Caki2 (cell line): ENCODE results near the gene ARL6IP5. TPM values are rescaled to one million over a fixed set of nuclear protein-coding genes. Genes with fewer than 3 reads are reported as not detected.
A peak's percentile ranks its signal among the peaks of the same experiment; 100 is the strongest.

ENCODE experiments used
- DNase-seq: peaks from one replicate; pipeline ENCODE4 v3.0.0-alpha.2; 2015; ENCODE audit warnings: low read depth
- in situ Hi-C: cut with HindIII; loops from 2 replicates; pipeline ENCODE4 v1.10.0; 2016; ENCODE audit warnings: low sequenced_read_pairs, low pct_unique_long_range_greater_than_20kb, mixed read lengths
- total RNA-seq: library from RNA; depleted of rRNA; stranded (reverse); fragments of >200 nt; shearing (Covaris generic); gene quantifications from 2 replicates; pipeline ENCODE4 v1.2.3, GENCODE V29; 2014; ENCODE audit warnings: low replicate concordance

Gene ARL6IP5
- total RNA-seq, 1 experiment from 2014 or later = 77.1 TPM

DNA sequence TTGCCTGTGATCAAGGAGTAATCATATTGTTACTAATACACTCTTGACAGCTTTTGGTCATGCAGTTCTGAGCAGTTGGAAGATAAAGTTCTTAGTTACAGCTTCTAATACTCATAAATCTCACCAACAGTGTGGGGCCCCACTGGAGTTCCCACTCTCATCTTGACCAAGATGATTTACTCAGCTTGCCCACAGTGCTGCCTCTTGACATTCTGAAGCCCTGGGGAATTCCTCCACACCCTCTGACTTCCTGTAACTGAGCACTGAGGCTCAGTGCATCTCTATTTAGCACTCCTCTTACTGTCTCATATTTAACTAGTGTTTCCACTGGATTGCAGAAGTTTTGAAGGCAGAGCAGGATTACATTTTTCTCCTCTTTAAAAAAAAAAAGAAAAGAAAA lies 1.9 kb upstream of the ARL6IP5 start:
- in situ Hi-C loops = no loop called here
- DNase-seq = peak; percentile 38

DNA sequence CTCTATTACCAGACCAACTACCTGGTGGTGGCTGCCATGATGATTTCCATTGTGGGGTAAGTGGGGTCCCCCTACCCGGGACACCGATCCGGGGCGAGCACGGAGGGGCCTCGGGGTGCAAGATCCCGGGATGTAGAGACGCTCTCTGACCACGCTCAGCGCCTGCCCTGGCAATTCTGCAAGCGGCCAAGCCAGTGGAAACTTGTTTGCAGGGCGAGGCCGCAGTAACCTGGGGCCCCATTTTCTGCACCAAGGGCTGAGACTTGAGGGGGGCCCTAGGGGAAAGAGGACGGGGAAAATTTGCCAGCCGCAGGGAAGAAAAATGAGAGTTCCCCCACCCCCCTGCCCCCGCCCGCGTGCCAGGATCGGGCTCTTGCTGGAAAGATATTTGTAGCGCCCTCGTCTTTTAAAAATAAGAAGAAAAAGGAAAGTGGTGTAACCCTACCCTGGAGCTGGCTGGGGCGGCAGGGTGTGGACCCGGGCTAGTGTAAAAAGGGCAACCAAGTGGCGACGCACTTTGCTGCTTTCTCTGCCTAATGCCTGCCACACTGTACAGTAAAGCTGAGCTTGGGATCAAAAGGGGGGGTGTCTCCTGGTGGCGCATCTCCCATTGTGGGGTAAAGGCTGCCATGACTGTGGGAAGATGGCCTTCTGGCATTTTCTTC lies 563 bp downstream of the ARL6IP5 start:
- DNase-seq = peak; percentile 40
- in situ Hi-C loops = no loop called here

DNA sequence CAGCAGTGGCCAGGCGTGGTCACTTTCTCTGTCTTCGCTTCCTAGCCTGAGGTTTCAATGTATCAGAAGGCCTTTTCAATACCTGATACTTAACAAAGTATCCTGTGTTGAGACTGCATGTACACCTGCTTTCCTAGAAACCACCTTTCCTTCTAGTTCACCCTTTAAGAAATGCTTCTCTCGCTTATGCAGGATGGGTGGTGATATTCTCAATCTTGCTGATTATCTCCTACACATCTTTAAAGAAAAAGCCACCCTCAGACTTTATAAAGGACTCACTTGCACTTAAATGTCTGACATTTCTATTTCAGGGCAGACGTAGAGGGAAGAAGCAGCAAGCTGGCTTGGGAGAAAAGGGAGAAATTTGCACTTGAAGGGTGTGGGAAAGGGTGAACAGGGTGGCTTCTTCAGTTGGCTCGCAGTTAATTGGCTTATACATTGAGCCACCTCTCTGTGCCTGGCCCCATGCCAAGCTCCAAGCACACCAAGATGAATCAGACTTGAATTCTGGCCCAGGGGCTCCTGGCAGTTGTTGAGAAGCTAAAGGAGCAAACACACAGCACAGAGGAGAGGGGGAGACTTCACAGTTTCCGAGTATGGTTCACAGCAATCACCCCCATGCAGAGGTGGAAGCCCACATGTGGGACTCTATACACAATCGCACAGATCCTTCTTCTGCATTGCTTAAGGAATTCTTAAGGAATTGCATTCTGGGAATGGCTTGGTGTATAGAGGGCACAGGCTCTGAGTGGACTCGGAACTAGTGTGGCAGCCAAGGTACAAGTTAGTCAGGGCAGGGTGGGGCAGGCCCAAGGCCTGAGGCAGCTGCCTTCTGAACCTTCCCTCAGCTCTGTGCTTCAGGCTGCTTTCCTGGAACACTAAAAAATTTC lies 1.3 kb downstream of the ARL6IP5 start:
- peak; percentile 89 for DNase-seq
- in situ Hi-C loops = no loop called here

DNA sequence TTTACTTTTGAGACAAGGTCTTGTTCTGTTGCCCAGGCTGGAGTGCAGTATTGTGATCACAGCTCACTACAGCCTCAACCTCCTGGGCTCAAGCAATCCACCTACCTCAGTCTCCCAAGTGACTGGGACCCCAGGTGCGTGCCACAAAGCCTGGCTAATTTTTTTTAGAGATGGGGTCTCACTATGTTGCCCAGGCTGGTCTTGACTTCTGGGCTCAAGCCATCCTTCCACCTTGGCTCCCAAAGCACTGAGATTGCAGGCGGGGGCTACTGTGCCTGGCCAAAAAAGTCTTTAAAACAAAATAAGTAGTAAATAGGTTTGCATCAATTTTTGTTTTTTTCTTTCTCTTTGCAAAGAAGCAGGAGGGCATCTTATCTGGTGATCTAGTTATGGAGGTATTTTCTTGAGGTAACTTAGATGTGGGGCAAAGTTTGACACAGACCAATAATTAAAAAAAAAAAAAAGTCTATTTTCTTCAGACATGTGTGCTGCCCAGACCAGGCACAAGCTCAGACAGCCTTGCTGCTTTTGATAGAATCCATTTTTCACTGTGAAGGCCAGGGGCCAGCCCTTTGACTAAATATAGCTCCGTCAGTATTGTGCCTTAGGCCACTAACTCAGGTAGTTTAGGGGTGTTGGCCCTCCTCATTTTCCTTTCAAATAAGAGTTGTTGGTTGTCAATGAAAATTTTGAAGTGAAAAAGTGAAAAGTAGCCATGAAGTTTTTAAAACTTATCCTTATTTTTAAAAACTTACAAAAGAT lies 2.5 kb downstream of the ARL6IP5 start:
- in situ Hi-C loops = no loop called here
- DNase-seq = no peak

DNA sequence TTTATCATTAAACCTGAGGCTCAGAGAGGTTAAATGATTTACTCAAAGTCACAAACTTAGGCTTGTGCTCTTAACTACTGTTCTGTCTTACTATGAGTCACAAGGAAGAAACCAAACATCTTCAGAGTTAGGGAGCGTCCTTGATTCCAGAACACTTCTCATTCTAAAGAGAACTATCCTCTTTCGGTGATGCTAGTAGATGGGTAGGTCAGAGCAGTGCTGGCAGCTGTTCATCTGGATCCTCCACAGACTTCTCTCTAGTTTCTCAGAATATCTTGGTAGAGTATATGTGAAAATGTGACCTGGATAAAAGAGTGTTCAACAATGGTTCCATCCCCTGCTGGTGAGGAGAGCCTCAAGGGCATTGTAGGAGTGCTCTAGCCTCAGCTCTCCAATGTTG lies 3.3 kb downstream of the ARL6IP5 start:
- in situ Hi-C loops = no loop called here
- peak; percentile 43 for DNase-seq

DNA sequence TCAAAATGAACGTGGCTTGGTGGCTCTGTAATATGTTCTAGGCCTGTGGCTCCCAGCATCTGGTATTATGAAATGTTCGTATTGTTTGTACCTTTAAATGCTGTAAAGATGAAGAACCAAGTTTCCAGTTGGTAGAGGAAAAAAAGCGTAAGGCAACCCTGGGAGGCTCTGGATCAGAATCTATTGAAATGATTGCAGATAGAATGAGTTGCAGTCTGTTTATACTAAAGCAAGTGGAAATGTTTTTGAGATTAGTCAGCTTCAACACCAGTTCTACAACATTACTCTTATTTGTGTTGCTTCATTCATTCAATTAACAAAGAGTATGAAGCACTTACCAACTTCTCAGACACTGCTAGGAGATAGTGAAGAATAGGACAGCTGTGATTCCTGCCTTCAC lies 5.3 kb downstream of the ARL6IP5 start:
- in situ Hi-C loops = no loop called here
- peak; percentile 38 for DNase-seq

DNA sequence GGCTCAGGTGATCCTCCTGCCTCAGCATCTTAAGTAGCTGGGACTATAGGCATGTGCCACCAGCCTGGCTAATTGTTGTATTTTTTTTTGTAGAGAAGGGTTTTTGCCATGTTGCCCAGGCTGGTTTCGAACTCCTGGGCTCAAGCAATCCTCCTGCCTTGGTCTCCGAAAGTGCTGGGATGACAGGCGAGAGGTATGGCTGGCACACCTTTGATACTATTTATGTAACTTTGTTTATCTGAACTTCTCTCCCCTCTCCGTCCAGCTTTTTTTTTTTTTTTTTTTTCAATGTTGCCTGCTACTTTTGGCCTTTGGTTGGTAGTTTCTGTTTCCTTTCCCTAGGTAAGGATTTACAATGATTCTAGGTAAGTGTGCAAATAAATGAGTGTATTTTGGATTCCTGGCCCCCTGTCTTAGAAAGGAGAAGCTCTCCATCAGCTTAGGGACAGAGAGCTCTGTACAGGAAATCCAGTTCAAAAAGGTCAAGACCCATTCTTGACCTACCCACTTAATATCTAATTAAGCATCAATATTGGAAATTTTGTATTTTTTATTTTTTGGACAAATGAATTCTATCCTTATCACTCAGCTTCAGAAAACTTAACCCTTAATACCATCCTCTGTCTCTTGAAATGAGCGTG lies 6.8 kb downstream of the ARL6IP5 start:
- in situ Hi-C loops = no loop called here
- DNase-seq = no peak

DNA sequence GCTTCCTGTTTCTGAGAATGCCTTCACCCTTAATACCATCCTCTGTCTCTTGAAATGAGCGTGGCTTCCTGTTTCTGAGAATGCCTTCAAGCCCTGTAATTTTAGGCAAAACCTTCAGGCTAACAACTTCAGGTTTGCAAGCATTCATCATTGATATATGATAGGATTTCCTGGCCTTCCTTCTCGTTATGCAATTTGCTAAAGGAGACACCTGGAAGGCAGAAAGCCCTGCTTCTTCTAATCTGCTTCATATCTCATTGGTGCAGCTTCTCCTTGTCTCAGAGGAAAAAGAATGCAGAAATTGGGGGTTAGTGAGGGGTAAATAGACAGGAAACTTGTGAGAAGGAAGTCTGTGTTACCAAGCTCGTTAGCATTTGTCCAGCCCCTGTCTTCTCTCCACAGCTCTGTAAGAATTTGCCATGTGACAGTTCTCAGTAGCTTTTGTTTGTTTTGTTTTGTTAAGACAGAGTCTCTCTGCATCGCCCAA lies 7.3 kb downstream of the ARL6IP5 start:
- DNase-seq = peak; percentile 24
- in situ Hi-C loops = no loop called here

DNA sequence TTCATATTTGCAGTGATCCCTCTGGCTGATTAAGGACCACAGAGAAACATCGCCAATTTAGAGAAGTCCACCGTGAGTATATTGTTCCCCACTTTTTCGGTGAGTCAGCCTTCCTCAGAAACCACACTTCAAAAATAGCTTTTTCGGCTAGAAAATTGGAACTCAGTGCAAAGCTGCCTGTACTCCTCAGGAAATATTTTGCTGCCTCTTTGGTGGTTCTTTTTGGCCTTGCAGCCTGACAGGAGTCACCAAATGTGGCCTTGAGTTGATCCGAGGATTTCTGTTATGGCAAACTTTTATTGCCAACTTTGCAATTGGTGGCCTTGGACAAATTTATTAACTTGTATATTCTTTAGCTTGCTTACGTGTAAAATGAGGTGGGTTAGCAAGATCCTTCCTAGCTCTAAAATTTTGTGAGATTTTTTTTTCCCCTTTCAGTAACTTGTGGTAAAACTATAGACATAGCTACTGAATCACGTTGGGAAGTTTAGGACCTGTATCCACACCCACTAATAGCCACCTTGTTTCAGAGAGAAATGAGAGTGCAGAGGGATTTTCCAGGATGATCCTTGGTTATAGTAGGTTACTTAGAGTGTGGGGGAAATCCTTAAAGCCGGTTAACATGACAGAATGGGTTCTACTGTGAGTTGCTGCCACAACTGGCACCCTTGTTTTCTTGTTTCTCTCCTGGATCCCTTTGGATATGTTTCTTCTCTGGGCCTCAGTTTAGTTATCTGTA lies 9.9 kb downstream of the ARL6IP5 start:
- in situ Hi-C loops = no loop called here
- no peak for DNase-seq

DNA sequence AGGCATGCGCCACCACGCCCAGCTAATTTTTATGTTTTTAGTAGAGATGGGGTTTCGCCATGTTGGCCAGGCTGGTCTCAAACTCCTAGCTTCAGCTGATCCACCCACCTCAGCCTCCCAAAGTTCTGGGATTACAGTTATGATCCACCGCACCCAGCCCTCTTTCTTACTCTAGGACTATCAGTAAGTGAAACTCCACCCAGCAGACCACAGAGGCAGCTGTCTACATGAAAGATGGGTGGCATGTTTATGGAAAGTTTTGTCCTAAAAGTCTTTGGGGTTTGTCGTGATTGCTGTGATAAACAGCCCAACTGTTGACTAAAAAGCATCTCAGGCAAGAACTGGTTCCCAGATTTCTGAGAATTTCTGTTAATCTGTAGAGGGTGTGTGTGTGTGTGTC lies 10.9 kb downstream of the ARL6IP5 start:
- DNase-seq = no peak
- in situ Hi-C loops = no loop called here

DNA sequence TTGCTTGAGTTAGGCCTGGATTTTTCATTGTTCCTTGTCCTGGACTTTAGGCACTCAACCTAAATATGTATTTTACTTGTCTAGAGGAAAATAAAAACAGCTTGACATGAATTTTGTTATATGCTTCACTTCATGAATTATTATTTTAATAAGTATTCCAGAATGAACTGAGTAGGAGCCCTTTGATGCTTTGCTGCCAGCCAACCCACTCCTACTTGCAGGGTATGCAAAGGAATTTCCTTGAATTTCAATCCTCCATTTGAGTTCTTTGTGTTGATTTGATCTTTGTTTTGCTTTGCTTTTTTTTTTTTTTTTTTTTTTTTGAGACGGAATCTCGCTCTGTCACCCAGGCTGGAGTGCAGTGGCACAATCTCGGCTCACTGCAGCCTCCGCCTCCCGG lies 11.6 kb downstream of the ARL6IP5 start:
- in situ Hi-C loops = no loop called here
- no peak for DNase-seq

DNA sequence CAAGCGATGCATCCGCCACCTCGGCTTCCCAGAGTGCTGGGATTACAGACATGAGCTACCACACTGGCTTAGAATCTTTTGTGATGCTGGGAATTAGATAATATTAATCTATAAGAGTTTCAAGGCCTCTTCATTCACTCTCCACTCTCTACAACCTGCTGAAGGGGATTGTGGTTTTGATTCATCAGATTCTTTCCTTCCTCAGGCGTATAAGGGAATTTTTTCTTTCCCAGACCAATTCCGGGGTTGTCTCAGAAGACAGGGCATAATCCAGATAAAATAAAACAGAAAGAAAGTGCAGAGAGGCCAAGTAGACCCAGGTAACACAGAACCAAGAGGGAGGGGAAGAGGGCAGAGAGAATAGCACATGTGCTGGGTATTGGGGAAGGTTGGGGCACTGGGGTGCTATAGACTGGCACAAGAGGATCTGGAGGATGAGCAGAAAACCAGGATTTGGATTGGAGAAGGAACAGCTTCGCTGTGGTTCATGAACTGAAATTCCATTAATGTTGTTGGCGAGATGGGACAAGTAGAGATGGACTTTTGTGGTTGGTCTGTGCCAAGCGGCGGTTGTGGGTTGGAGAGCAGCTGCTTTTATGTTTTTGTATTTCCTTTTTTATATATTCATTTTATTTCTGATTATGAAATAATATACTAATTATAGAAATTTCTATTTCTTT lies 12.8 kb downstream of the ARL6IP5 start:
- DNase-seq = no peak
- in situ Hi-C loops = no loop called here

DNA sequence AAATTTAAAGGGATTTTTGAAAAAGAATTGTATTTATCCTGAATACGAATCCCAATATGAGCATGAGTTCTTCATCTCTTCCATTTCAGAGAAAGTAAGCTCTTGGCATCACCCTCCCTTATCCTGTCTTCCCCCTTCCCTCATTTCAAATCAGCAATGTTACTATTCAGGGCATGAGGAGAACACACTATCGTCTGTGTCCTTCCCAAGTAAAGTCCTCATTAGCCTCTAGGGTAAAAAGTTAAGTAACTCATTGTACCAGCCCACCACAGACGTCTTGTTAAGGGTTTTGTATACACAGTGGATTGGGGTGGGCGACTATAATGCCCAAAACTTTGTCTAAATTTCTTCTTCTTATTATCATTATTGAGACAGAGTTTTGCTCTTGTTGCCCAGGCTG lies 14.8 kb downstream of the ARL6IP5 start:
- in situ Hi-C loops = no loop called here
- no peak for DNase-seq

DNA sequence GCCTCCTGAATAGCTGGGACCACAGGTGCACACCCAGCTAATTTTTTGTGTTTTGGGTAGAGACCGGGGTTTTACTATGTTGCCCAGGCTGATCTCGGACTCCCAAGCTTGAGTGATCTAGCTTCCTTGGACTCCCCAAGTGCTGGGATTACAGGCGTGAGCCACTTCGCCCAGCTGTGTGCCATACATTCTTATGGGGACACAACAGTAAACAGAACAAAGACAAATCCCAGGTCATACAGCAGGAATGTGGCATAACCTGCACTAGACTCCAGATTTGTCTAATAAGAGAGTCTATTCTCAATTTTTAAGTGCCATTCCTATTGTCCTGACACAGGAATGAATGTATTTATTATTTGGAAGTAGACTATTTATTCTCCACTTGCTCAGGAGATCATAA lies 17.6 kb downstream of the ARL6IP5 start:
- in situ Hi-C loops = no loop called here
- DNase-seq = no peak

DNA sequence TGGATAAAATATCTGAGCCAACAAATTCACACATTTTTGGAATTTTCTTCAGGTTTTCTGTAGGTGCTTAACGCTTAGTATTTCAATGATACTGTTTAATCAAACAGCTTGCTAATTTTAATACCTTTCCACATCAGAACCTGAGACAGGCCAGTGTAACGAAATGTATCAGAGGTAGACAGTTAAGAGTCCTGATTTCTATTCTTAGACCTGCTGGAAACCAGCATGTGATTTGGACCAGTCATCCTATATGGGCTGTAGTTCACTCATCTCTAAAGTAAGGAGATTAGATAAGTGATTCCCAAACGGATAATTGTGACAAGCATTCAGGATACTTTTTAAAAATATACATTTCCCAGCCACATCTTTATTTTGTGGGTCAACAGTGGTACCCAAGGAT lies 18.4 kb downstream of the ARL6IP5 start:
- DNase-seq = no peak
- in situ Hi-C loops = no loop called here

DNA sequence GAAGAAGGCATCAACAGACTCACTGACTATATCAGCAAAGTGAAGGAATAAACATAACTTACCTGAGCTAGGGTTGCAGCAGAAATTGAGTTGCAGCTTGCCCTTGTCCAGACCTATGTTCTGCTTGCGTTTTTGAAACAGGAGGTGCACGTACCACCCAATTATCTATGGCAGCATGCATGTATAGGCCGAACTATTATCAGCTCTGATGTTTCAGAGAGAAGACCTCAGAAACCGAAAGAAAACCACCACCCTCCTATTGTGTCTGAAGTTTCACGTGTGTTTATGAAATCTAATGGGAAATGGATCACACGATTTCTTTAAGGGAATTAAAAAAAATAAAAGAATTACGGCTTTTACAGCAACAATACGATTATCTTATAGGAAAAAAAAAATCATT lies 19.8 kb downstream of the ARL6IP5 start:
- in situ Hi-C loops = no loop called here
- no peak for DNase-seq

DNA sequence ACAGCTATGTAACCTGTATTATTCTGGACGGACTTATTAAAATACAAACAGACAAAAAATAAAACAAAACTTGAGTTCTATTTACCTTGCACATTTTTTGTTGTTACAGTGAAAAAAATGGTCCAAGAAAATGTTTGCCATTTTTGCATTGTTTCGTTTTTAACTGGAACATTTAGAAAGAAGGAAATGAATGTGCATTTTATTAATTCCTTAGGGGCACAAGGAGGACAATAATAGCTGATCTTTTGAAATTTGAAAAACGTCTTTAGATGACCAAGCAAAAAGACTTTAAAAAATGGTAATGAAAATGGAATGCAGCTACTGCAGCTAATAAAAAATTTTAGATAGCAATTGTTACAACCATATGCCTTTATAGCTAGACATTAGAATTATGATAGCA lies 20.6 kb downstream of the ARL6IP5 start:
- in situ Hi-C loops = no loop called here

More for the DNA sequence above, 20.6 kb downstream of the ARL6IP5 start:
- no peak for DNase-seq
